ENCODE data around the gene TRIP4.
"Not testable (repeated sequence)": the region's sequence is repeated elsewhere in the genome, so short reads cannot be mapped to it uniquely, and the experiment has no call there.

The TRIP4 gene

GRCh38 chr15:64478863-64479262 lies 91.2 kb downstream of the TRIP4 start:
- TF ChIP-seq CTCF (IDR thresholded peaks at IDR 0.05) = no peak
- TF ChIP-seq ZFX (IDR thresholded peaks at IDR 0.05; ENCODE audit: borderline replicate concordance) = no peak
- no peak overlapping the region for H3K27ac ChIP-seq

GRCh38 chr15:64480891-64481290 lies 93.3 kb downstream of the TRIP4 start:
- TF ChIP-seq CTCF (IDR thresholded peaks at IDR 0.05) = no peak
- TF ChIP-seq ZFX (IDR thresholded peaks at IDR 0.05; ENCODE audit: borderline replicate concordance) = no peak
- H3K27ac ChIP-seq = no peak overlapping the region

GRCh38 chr15:64483749-64484148 lies 96.1 kb downstream of the TRIP4 start:
- no peak for TF ChIP-seq CTCF (IDR thresholded peaks at IDR 0.05)
- TF ChIP-seq ZFX (IDR thresholded peaks at IDR 0.05; ENCODE audit: borderline replicate concordance) = no peak
- H3K27ac ChIP-seq = no peak overlapping the region

GRCh38 chr15:64485796-64486195 lies 98.2 kb downstream of the TRIP4 start:
- TF ChIP-seq CTCF (IDR thresholded peaks at IDR 0.05) (no peak), ZFX (IDR thresholded peaks at IDR 0.05; ENCODE audit: borderline replicate concordance) (no peak)
- no peak overlapping the region for H3K27ac ChIP-seq

GRCh38 chr15:64490598-64491259 lies 103.1 kb downstream of the TRIP4 start:
- TF ChIP-seq ZFX (IDR thresholded peaks at IDR 0.05; ENCODE audit: borderline replicate concordance) (no peak), CTCF (IDR thresholded peaks at IDR 0.05) (no peak)
- no peak overlapping the region for H3K27ac ChIP-seq

- TF ChIP-seq ZFX (IDR thresholded peaks at IDR 0.05; ENCODE audit: borderline replicate concordance) = no peak
- no peak for TF ChIP-seq CTCF (IDR thresholded peaks at IDR 0.05)
- H3K27ac ChIP-seq = no peak overlapping the region
These were observed 106.0 kb downstream of the TRIP4 start for GRCh38 chr15:64493641-64494040.

- H3K27ac ChIP-seq = not testable (repeated sequence)
These were observed 108.3 kb downstream of the TRIP4 start for GRCh38 chr15:64495968-64496367.
